IMR-90 (cell line): Measurements from ENCODE around the gene PRSS33. TPM values are rescaled to one million over a fixed set of nuclear protein-coding genes. Genes with fewer than 3 reads are reported as not detected.

Experiments
- ATAC-seq: fragments of 200-7000 bp; cut with Tn5 transposase; 2 replicates; pipeline ENCODE4 v1.9.1; 2020; ENCODE audit warnings: low read depth, mild to moderate bottlenecking, moderate library complexity
- BruUV-seq: library from RNA; stranded (reverse); fragments of 400-500 nt; replicated peaks from 2 replicates; lab custom pipeline; 2021; lab: Mats Ljungman, UMichigan
- CTCF ChIA-PET: fragments of 300-600 bp; formaldehyde crosslinking; extraction: SDS; loops from one replicate; lab custom pipeline; 2021; ENCODE audit warnings: antibody characterized with exemption; lab: Yijun Ruan, JAX
- POLR2A ChIA-PET: fragments of 300-600 bp; sonication (Branson Sonifier 250); formaldehyde crosslinking; loops from one replicate; lab custom pipeline; 2022; ENCODE audit warnings: antibody characterized with exemption; ENCODE audit not compliant: unreplicated experiment; lab: Charles Lee
- DNase-seq: peaks from one replicate; pipeline ENCODE4 v3.0.0; 2013
- H2AFZ ChIP-seq: replicated peaks from 2 replicates; pipeline ENCODE3; 2013; ENCODE audit warnings: low read length, mild to moderate bottlenecking; ENCODE audit not compliant: poor library complexity
- H2AK5ac ChIP-seq: 2 replicates; pipeline ENCODE4 v1.6.1; 2013; ENCODE audit warnings: low read depth, low read length, inconsistent platforms
- H2AK9ac ChIP-seq: replicated peaks from 2 replicates; pipeline ENCODE3; 2013; ENCODE audit warnings: mild to moderate bottlenecking, low read depth, low read length, moderate library complexity; ENCODE audit not compliant: poor library complexity
- H2BK120ac ChIP-seq: 2 replicates; pipeline ENCODE4 v1.6.1; 2013; ENCODE audit warnings: low read depth, low read length, inconsistent platforms
- H2BK15ac ChIP-seq: 3 replicates; pipeline ENCODE4 v1.6.1; 2013; ENCODE audit warnings: low read depth, low read length, inconsistent platforms
- H2BK20ac ChIP-seq: 2 replicates; pipeline ENCODE4 v1.6.1; 2013; ENCODE audit warnings: low read depth, mild to moderate bottlenecking, inconsistent platforms, low read length, moderate library complexity
- H2BK5ac ChIP-seq: 2 replicates; pipeline ENCODE4 v1.6.1; 2013; ENCODE audit warnings: mild to moderate bottlenecking, low read depth, low read length, inconsistent platforms; ENCODE audit not compliant: poor library complexity, severe bottlenecking
- H3K14ac ChIP-seq: replicated peaks from 2 replicates; pipeline ENCODE4 v1.6.1; 2013; ENCODE audit warnings: low read depth, low read length, inconsistent platforms
- H3K18ac ChIP-seq: 2 replicates; pipeline ENCODE4 v1.6.1; 2013; ENCODE audit warnings: low read depth, low read length, control low read depth
- H3K23ac ChIP-seq: 2 replicates; pipeline ENCODE4 v1.6.1; 2013; ENCODE audit warnings: low read depth, low read length, inconsistent platforms
- H3K27ac ChIP-seq: 2 replicates; pipeline ENCODE4 v1.5.1; 2013; ENCODE audit warnings: mild to moderate bottlenecking, control low read depth, low read length; ENCODE audit not compliant: insufficient read depth
- H3K27me3 ChIP-seq: 2 replicates; pipeline ENCODE4 v1.6.1; 2013; ENCODE audit warnings: low read length; ENCODE audit not compliant: control insufficient read depth, insufficient read depth
- H3K36me3 ChIP-seq: 2 replicates; pipeline ENCODE4 v1.6.1; 2013; ENCODE audit warnings: low read length, mixed read lengths; ENCODE audit not compliant: control insufficient read depth, insufficient read depth
- H3K4ac ChIP-seq: 2 replicates; pipeline ENCODE4 v1.6.1; 2013; ENCODE audit warnings: low read depth, low read length, inconsistent platforms
- H3K4me1 ChIP-seq: 2 replicates; pipeline ENCODE4 v1.6.1; 2013; ENCODE audit warnings: low read length, mixed read lengths; ENCODE audit not compliant: control insufficient read depth, insufficient read depth
- H3K4me2 ChIP-seq: 2 replicates; pipeline ENCODE4 v1.6.1; 2013; ENCODE audit warnings: low read depth, mild to moderate bottlenecking, control low read depth, low read length, moderate library complexity
- H3K4me3 ChIP-seq: 2 replicates; pipeline ENCODE4 v1.5.1; 2013; ENCODE audit warnings: low read depth, mild to moderate bottlenecking, control low read depth, low read length, moderate library complexity; ENCODE audit not compliant: insufficient read depth
- H3K56ac ChIP-seq: 2 replicates; pipeline ENCODE4 v1.6.1; 2013; ENCODE audit warnings: low read length, inconsistent platforms; ENCODE audit not compliant: insufficient read depth; ENCODE audit errors: extremely low read depth
- H3K79me1 ChIP-seq, 2 experiments: 2 replicates each; pipeline ENCODE4 v1.6.1; 2013; ENCODE audit warnings: low read length in 2 of 2, inconsistent platforms in 1 of 2, low read depth in 1 of 2
- H3K9ac ChIP-seq: 2 replicates; pipeline ENCODE4 v1.6.1; 2013; ENCODE audit warnings: low read depth, low read length, control low read depth
- H3K9me1 ChIP-seq: 2 replicates; pipeline ENCODE4 v1.6.1; 2013; ENCODE audit warnings: low read length, inconsistent platforms; ENCODE audit not compliant: insufficient read depth
- H3K9me3 ChIP-seq: 2 replicates; pipeline ENCODE4 v1.6.1; 2013; ENCODE audit warnings: low read length; ENCODE audit not compliant: control insufficient read depth, insufficient read depth
- H4K20me1 ChIP-seq: 2 replicates; pipeline ENCODE4 v1.6.1; 2013; ENCODE audit warnings: low read length, inconsistent platforms; ENCODE audit not compliant: insufficient read depth
- H4K5ac ChIP-seq: 2 replicates; pipeline ENCODE4 v1.6.1; 2013; ENCODE audit warnings: mild to moderate bottlenecking, low read depth, low read length, control low read depth
- H4K8ac ChIP-seq, 2 experiments: 2 replicates each; pipeline ENCODE4 v1.6.1; 2013; ENCODE audit warnings: low read depth in 2 of 2, low read length in 2 of 2, control low read depth in 1 of 2, inconsistent platforms in 1 of 2
- H4K91ac ChIP-seq: 2 replicates; pipeline ENCODE4 v1.6.1; 2013; ENCODE audit warnings: low read depth, low read length, inconsistent platforms; ENCODE audit not compliant: insufficient read depth
- CHD1 ChIP-seq: IDR thresholded peaks from 2 replicates; pipeline ENCODE4 v1.6.1; 2012; ENCODE audit warnings: low read depth, low read length, improper control_type of control experiment
- FOS ChIP-seq: fragments of 150-350 bp; IDR thresholded peaks from 2 replicates; pipeline ENCODE4 v1.6.1; 2016; ENCODE audit warnings: low read depth, low read length
- MAFK ChIP-seq: IDR thresholded peaks from 2 replicates; pipeline ENCODE4 v1.6.1; 2012; ENCODE audit warnings: low read depth, low read length, improper control_type of control experiment
- MXI1 ChIP-seq: IDR thresholded peaks from 2 replicates; pipeline ENCODE4 v1.6.1; 2012; ENCODE audit warnings: low read depth, mild to moderate bottlenecking, low read length, moderate library complexity, borderline replicate concordance
- NFE2L2 ChIP-seq: fragments of 150-350 bp; IDR thresholded peaks from 2 replicates; pipeline ENCODE4 v1.6.1; 2016; ENCODE audit warnings: low read depth, mild to moderate bottlenecking, low read length
- POLR2A ChIP-seq: IDR thresholded peaks from 2 replicates; pipeline ENCODE4 v1.6.1; 2012; ENCODE audit warnings: mild to moderate bottlenecking, low read depth, low read length
- RAD21 ChIP-seq: IDR thresholded peaks from 2 replicates; pipeline ENCODE4 v1.6.1; 2012; ENCODE audit warnings: low read length, improper control_type of control experiment
- RCOR1 ChIP-seq: IDR thresholded peaks from 2 replicates; pipeline ENCODE4 v1.6.1; 2012; ENCODE audit warnings: mild to moderate bottlenecking, low read length, improper control_type of control experiment; ENCODE audit not compliant: insufficient replicate concordance
- WGBS, 2 experiments: methylation state at CpG; one replicate each; pipeline versions ENCODE4 v1.1.5 to v1.1.7; 2013; ENCODE audit warnings: missing lambda C conversion rate in 2 of 2; ENCODE audit not compliant: insufficient read length in 1 of 2; ENCODE audit errors: extremely low coverage in 2 of 2; 5-methylcytosine and 5-hydroxymethylcytosine counted together
- dilution Hi-C: fragments of 300-500 bp; cut with HindIII; formaldehyde crosslinking; loops from one replicate; pipeline ENCODE4 v1.14.3; 2018; ENCODE audit warnings: low sequenced_read_pairs; ENCODE audit not compliant: unreplicated experiment
- in situ Hi-C: fragments of 300-500 bp; cut with MboI; formaldehyde crosslinking; loops from 3 replicates; pipeline ENCODE4 v1.14.3; 2019; ENCODE audit warnings: low sequenced_read_pairs, inconsistent platforms, mixed read lengths
- intact Hi-C: fragments of 100-400 bp; cut with micrococcal nuclease; formaldehyde crosslinking; loops from 2 replicates; pipeline ENCODE4 v1.10.0; 2022
- polyA plus RNA-seq, 3 experiments: library from polyadenylated mRNA; depleted of rRNA; stranded (reverse); fragments of >200 nt; gene quantifications; 2 replicates each; pipeline ENCODE4 v1.2.3, GENCODE V29; 2012; ENCODE audit warnings: low replicate concordance in 1 of 3
- total RNA-seq: library from RNA; depleted of rRNA; stranded (reverse); fragments of >200 nt; gene quantifications from 2 replicates; pipeline ENCODE4 v1.2.3, GENCODE V29; 2012
- TF ChIP-seq, protein P1 (sequence below): fragments of 150-350 bp; IDR thresholded peaks from 2 replicates; pipeline ENCODE4 v1.6.1; 2017; ENCODE audit warnings: mild to moderate bottlenecking, antibody characterized with exemption, low read length, low read depth
- TF ChIP-seq, protein P2 (sequence below): fragments of 150-350 bp; IDR thresholded peaks from 2 replicates; pipeline ENCODE4 v1.6.1; 2016; ENCODE audit warnings: low read depth, mild to moderate bottlenecking, low read length, moderate library complexity, borderline replicate concordance
- TF ChIP-seq, protein P3 (sequence below): conservative IDR thresholded peaks from 2 replicates; pipeline ENCODE4 v1.5.1; 2012; ENCODE audit warnings: mild to moderate bottlenecking, low read depth, low read length, improper control_type of control experiment

PRSS33 gene
- total and polyA plus RNA-seq, 2 of the 4 experiments (the other 2 are of a cell fraction): not detected

DNA sequence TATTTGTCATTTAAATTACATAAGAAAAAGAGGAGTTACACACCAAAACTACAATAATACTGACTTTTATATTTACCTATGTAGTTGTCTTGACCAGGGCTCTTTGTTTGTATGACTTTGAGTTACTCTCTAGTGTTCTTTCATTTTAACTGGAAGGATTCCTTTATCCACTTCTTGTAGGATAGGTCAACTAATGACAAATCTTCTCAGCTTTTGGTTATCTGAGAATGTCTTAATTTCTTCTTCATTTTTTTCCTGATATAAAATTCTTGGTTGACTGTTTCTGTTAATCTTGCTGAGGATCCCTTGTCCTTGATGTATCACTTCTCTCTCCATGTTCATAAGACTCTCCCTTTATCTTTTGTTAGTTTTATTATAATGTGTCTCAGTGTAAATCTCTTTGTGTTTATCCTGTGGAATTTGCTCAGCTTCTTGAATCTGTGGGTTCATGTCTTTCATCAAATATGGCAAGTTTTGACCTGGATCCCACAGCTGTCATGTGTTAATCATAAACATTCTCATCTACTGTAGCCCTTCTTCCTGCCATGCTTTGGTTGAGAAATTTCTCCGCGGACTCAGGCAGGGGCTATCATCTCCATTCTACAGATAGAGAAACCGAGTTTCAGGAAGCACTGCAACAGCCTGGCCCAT, 16.3 kb upstream of the PRSS33 start:
- H4K8ac ChIP-seq: no peak overlapping the region
- H3K27me3 ChIP-seq: peaks cover 31% of the 10 kb centered on the region
- peaks cover 22% of the 10 kb centered on the region for H3K9me3 ChIP-seq
- no peak overlapping the region for H3K4me3 ChIP-seq
- H3K9me1 ChIP-seq: no peaks in the 10 kb centered on the region
- H3K9ac ChIP-seq: no peak overlapping the region
- intact Hi-C loops (no loop called here), in situ Hi-C loops (no loop called here), dilution Hi-C loops (no loop called here)
- no peaks in the 10 kb centered on the region for H4K20me1 ChIP-seq
- no peak overlapping the region for H3K23ac ChIP-seq
- ChIA-PET POLR2A (no interaction called here), CTCF (no interaction called here)
- ATAC-seq (no peak), DNase-seq (no peak)
- no peak overlapping the region for H3K4me2 ChIP-seq
- H3K79me1 ChIP-seq: no peaks in the 10 kb centered on the region
- no peak overlapping the region for H3K14ac ChIP-seq
- no peak overlapping the region for H3K56ac ChIP-seq
- no peaks in the 10 kb centered on the region for H3K4me1 ChIP-seq
- H2BK20ac ChIP-seq: no peak overlapping the region
- no TSS peak for BruUV-seq
- H3K36me3 ChIP-seq: no peaks in the 10 kb centered on the region
- H2BK5ac ChIP-seq: no peak overlapping the region
- no peak overlapping the region for H3K27ac ChIP-seq
- H4K5ac ChIP-seq: no peak overlapping the region
- H2BK15ac ChIP-seq: no peak overlapping the region
- WGBS, 2 experiments: no CpG with 5 or more reads among the region's 3 CpGs
- TF ChIP-seq RAD21 (no peak), FOS (no peak), POLR2A (no peak), MXI1 (no peak), NFE2L2 (no peak), CHD1 (no peak), RCOR1 (no peak), MAFK (no peak)
- TF ChIP-seq, protein P1, sequence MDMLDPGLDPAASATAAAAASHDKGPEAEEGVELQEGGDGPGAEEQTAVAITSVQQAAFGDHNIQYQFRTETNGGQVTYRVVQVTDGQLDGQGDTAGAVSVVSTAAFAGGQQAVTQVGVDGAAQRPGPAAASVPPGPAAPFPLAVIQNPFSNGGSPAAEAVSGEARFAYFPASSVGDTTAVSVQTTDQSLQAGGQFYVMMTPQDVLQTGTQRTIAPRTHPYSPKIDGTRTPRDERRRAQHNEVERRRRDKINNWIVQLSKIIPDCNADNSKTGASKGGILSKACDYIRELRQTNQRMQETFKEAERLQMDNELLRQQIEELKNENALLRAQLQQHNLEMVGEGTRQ: no peak
- TF ChIP-seq, protein P2, sequence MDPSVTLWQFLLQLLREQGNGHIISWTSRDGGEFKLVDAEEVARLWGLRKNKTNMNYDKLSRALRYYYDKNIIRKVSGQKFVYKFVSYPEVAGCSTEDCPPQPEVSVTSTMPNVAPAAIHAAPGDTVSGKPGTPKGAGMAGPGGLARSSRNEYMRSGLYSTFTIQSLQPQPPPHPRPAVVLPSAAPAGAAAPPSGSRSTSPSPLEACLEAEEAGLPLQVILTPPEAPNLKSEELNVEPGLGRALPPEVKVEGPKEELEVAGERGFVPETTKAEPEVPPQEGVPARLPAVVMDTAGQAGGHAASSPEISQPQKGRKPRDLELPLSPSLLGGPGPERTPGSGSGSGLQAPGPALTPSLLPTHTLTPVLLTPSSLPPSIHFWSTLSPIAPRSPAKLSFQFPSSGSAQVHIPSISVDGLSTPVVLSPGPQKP: no peak
- TF ChIP-seq, protein P3, sequence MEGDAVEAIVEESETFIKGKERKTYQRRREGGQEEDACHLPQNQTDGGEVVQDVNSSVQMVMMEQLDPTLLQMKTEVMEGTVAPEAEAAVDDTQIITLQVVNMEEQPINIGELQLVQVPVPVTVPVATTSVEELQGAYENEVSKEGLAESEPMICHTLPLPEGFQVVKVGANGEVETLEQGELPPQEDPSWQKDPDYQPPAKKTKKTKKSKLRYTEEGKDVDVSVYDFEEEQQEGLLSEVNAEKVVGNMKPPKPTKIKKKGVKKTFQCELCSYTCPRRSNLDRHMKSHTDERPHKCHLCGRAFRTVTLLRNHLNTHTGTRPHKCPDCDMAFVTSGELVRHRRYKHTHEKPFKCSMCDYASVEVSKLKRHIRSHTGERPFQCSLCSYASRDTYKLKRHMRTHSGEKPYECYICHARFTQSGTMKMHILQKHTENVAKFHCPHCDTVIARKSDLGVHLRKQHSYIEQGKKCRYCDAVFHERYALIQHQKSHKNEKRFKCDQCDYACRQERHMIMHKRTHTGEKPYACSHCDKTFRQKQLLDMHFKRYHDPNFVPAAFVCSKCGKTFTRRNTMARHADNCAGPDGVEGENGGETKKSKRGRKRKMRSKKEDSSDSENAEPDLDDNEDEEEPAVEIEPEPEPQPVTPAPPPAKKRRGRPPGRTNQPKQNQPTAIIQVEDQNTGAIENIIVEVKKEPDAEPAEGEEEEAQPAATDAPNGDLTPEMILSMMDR: no peak
- no peak overlapping the region for H4K91ac ChIP-seq
- no peak overlapping the region for H2AFZ ChIP-seq
- H3K4ac ChIP-seq: no peak overlapping the region
- H2BK120ac ChIP-seq: no peak overlapping the region
- H3K18ac ChIP-seq: no peak overlapping the region
- no peak overlapping the region for H2AK9ac ChIP-seq
- H2AK5ac ChIP-seq: no peak overlapping the region
